HepG2 (cell line): ENCODE results near the gene CHTF8. TPM values are rescaled to one million over a fixed set of nuclear protein-coding genes. Genes with fewer than 3 reads are reported as not detected.

ENCODE experiments used
- ATAC-seq: fragments of 200-7000 bp; cut with Tn5 transposase; 3 replicates; pipeline ENCODE4 v1.9.1; 2020; ENCODE audit warnings: mild to moderate bottlenecking, moderate library complexity
- BruUV-seq: library from RNA; stranded (reverse); fragments of 400-500 nt; replicated peaks from 2 replicates; lab custom pipeline; 2021; lab: Mats Ljungman, UMichigan
- CTCF ChIA-PET: fragments of 300-600 bp; formaldehyde crosslinking; extraction: SDS; loops from one replicate; lab custom pipeline; 2021; ENCODE audit warnings: low total read pairs, inconsistent platforms, low intra/inter-chr PET ratio; lab: Yijun Ruan, JAX
- POLR2A ChIA-PET: fragments of 350-600 bp; sonication (Branson Sonifier 250); formaldehyde crosslinking; loops from one replicate; lab custom pipeline; 2020; ENCODE audit warnings: antibody characterized with exemption, inconsistent platforms; lab: Yijun Ruan, JAX
- DNase-seq: peaks from one replicate; pipeline ENCODE4 v3.0.0-alpha.2; 2015; ENCODE audit warnings: low spot score
- FAIRE-seq: peaks from 3 replicates; lab custom pipeline; 2011; peaks lifted over from hg19 to GRCh38; lab: Jason Lieb, UNC
- H2AFZ ChIP-seq: one replicate; pipeline ENCODE4 v1.6.1; 2011; ENCODE audit warnings: low read length, inconsistent platforms
- H3K27ac ChIP-seq: fragments of 300-600 bp; 3 replicates; pipeline ENCODE4 v1.8.0; 2011; ENCODE audit warnings: mixed run types, mild to moderate bottlenecking, mixed read lengths, low read length, inconsistent platforms; ENCODE audit not compliant: insufficient read depth; ENCODE audit errors: extremely low read length
- H3K27me3 ChIP-seq, 2 experiments: fragments of 200-600 bp in 1 of 2; 2 replicates in 1 of 2; 3 replicates in 1 of 2; pipeline versions ENCODE4 v1.6.0 to v1.8.0; 2011; ENCODE audit warnings: low read length in 2 of 2, mild to moderate bottlenecking in 2 of 2, moderate library complexity in 2 of 2, inconsistent platforms in 1 of 2; ENCODE audit not compliant: insufficient read depth in 2 of 2, control insufficient read depth in 1 of 2
- H3K36me3 ChIP-seq, 2 experiments: fragments of 200-600 bp in 1 of 2; replicated peaks in 1 of 2; 2 replicates in 1 of 2; 3 replicates in 1 of 2; pipeline versions ENCODE4 v1.5.1 to v1.8.0; 2011; ENCODE audit warnings: low read length in 2 of 2, inconsistent platforms in 1 of 2; ENCODE audit not compliant: insufficient read depth in 2 of 2, control insufficient read depth in 1 of 2
- H3K4me1 ChIP-seq: 2 replicates; pipeline ENCODE4 v1.5.1; 2012; ENCODE audit warnings: low read length, inconsistent platforms; ENCODE audit not compliant: insufficient read depth
- H3K4me2 ChIP-seq: 2 replicates; pipeline ENCODE4 v1.6.0; 2011; ENCODE audit warnings: low read depth, low read length, inconsistent platforms
- H3K4me3 ChIP-seq, 3 experiments: fragments of 200-600 bp in 1 of 3; sonication (generic), shearing (Covaris generic) in 1 of 3; replicated peaks in 1 of 3; 2 replicates each; pipeline ENCODE4 v1.5.1; 2011 to 2016; ENCODE audit warnings: low read length in 3 of 3, inconsistent platforms in 2 of 3, low read depth in 2 of 3, mild to moderate bottlenecking in 2 of 3, control low read depth in 1 of 3, mixed read lengths in 1 of 3; ENCODE audit not compliant: insufficient read depth in 1 of 3
- H3K79me2 ChIP-seq: one replicate; pipeline ENCODE4 v1.6.1; 2011; ENCODE audit warnings: low read length, inconsistent platforms; ENCODE audit not compliant: insufficient read depth
- H3K9ac ChIP-seq: 2 replicates; pipeline ENCODE4 v1.6.0; 2011; ENCODE audit warnings: mild to moderate bottlenecking, low read depth, low read length, inconsistent platforms; ENCODE audit not compliant: insufficient read depth
- H3K9me3 ChIP-seq: 2 replicates; pipeline ENCODE4 v1.5.1; 2012; ENCODE audit warnings: mild to moderate bottlenecking, low read length
- H4K20me1 ChIP-seq: 2 replicates; pipeline ENCODE4 v1.6.0; 2011; ENCODE audit warnings: inconsistent platforms, mild to moderate bottlenecking, low read length, moderate library complexity; ENCODE audit not compliant: insufficient read depth
- CHD2 ChIP-seq: IDR thresholded peaks from 2 replicates; pipeline ENCODE4 v1.6.1; 2011; ENCODE audit warnings: low read depth, low read length, improper control_type of control experiment
- GATAD2A ChIP-seq: IDR thresholded peaks from 2 replicates; pipeline ENCODE4 v1.6.1; 2016
- HNRNPH1 ChIP-seq: fragments of 200-400 bp; formaldehyde crosslinking; optimal IDR thresholded peaks from 2 replicates; pipeline ENCODE3; 2017; ENCODE audit warnings: mild to moderate bottlenecking, low read depth, low read length
- ISL2 ChIP-seq: sonication (generic); formaldehyde crosslinking; IDR thresholded peaks from 2 replicates; pipeline ENCODE4 v1.5.0; 2020; ENCODE audit warnings: missing genetic modification reagents
- MXI1 ChIP-seq: IDR thresholded peaks from 3 replicates; pipeline ENCODE4 v1.6.1; 2012; ENCODE audit warnings: low read depth, low read length, inconsistent platforms, borderline replicate concordance
- NPAS2 ChIP-seq: sonication (generic); formaldehyde crosslinking; IDR thresholded peaks from 2 replicates; pipeline ENCODE4 v1.8.0; 2022; ENCODE audit warnings: mild to moderate bottlenecking, missing genetic modification reagents, borderline replicate concordance
- SRY ChIP-seq: sonication (generic); formaldehyde crosslinking; IDR thresholded peaks from 2 replicates; pipeline ENCODE4 v1.8.0; 2022; ENCODE audit warnings: mild to moderate bottlenecking, missing genetic modification reagents
- TGIF2 ChIP-seq: IDR thresholded peaks from 2 replicates; pipeline ENCODE4 v1.6.1; 2016; ENCODE audit warnings: control low read depth, missing compliant biosample characterization
- ZBTB10 ChIP-seq: sonication (generic); formaldehyde crosslinking; IDR thresholded peaks from 2 replicates; pipeline ENCODE4 v1.4.0; 2020; ENCODE audit warnings: missing genetic modification reagents, borderline replicate concordance
- ZNF382 ChIP-seq: sonication (generic); formaldehyde crosslinking; IDR thresholded peaks from 2 replicates; pipeline ENCODE4 v1.5.0; 2020; ENCODE audit warnings: missing genetic modification reagents, mild to moderate bottlenecking, borderline replicate concordance
- ZNF567 ChIP-seq: sonication (generic); formaldehyde crosslinking; IDR thresholded peaks from 2 replicates; pipeline ENCODE4 v1.8.1; 2023; ENCODE audit warnings: mild to moderate bottlenecking, missing genetic modification reagents, borderline replicate concordance
- ZNF713 ChIP-seq: sonication (generic); formaldehyde crosslinking; IDR thresholded peaks from 2 replicates; pipeline ENCODE4 v1.4.0; 2020; ENCODE audit warnings: mild to moderate bottlenecking, missing genetic modification reagents
- ZNF740 ChIP-seq: sonication (generic); formaldehyde crosslinking; IDR thresholded peaks from 2 replicates; pipeline ENCODE4 v1.4.0; 2020; ENCODE audit warnings: missing genetic modification reagents
- ZNF816 ChIP-seq: sonication (generic); formaldehyde crosslinking; IDR thresholded peaks from 2 replicates; pipeline ENCODE4 v1.8.0; 2022; ENCODE audit warnings: missing genetic modification reagents, mild to moderate bottlenecking, borderline replicate concordance
- ZNF850 ChIP-seq: sonication (generic); formaldehyde crosslinking; conservative IDR thresholded peaks from 2 replicates; pipeline ENCODE4 v1.9.0; 2021; ENCODE audit warnings: mild to moderate bottlenecking, missing genetic modification reagents
- ZSCAN9 ChIP-seq: IDR thresholded peaks from 2 replicates; pipeline ENCODE4 v1.6.1; 2016; ENCODE audit warnings: borderline replicate concordance
- WGBS: methylation state at CpG from one replicate; pipeline ENCODE4 v1.1.6; 2017; ENCODE audit warnings: low lambda C conversion rate; 5-methylcytosine and 5-hydroxymethylcytosine counted together
- in situ Hi-C: cut with HindIII; loops from 2 replicates; pipeline ENCODE4 v1.10.0; 2017; ENCODE audit warnings: low pct_unique_long_range_greater_than_20kb; ENCODE audit not compliant: extremely low pct_ligation_motif_present
- intact Hi-C: fragments of 100-400 bp; cut with micrococcal nuclease; formaldehyde crosslinking; loops from one replicate; pipeline ENCODE4 v1.10.0; 2022; ENCODE audit not compliant: unreplicated experiment
- polyA plus RNA-seq, 8 experiments: library from polyadenylated mRNA; depleted of rRNA in 3 of 8; stranded (reverse) in 7 of 8; unstranded in 1 of 8; fragments of >200 nt; fragmentation: Illumina TruSeq in 4 of 8; extraction: Trizol in 4 of 8; gene quantifications; 2 replicates each; pipeline versions ENCODE4 v1.2.1 to v1.2.3, GENCODE V29; 2011 to 2016; ENCODE audit warnings: low read depth in 4 of 8, missing spikeins in 1 of 8, mixed read lengths in 1 of 8; ENCODE audit not compliant: insufficient read depth in 1 of 8
- total RNA-seq, 5 experiments: library from RNA; depleted of rRNA; stranded (reverse); fragments of >200 nt; fragmentation: Illumina TruSeq; extraction: Trizol; gene quantifications; 2 replicates each; pipeline ENCODE4 v1.2.3, GENCODE V29; 2016; ENCODE audit warnings: low read depth in 1 of 5

Gene CHTF8
- total and polyA plus RNA-seq, 2 of the 13 experiments (the other 11 are each of a cell fraction or from before 2014, with no cell fraction given), result 37.2 to 67.5 TPM

- ATAC-seq (no peak), FAIRE-seq (no peak), DNase-seq (no peak)
- Histone ChIP-seq H3K9me3 (no peaks in the 10 kb centered on the region), H3K27ac (no peak overlapping the region), H3K36me3 (peaks cover 0 to 5% of the 10 kb centered on the region in 2 experiments; a peak in 2 of 5 replicates), H3K4me1 (peaks cover 1% of the 10 kb centered on the region; the same call in 1 of the 2 replicates), H3K9ac (no peak overlapping the region), H3K4me2 (no peak overlapping the region), H3K4me3 (no peak overlapping the region), H3K79me2 (no peaks in the 10 kb centered on the region), H2AFZ (no peak overlapping the region), H3K27me3 (no peaks in the 10 kb centered on the region), H4K20me1 (no peaks in the 10 kb centered on the region)
- in situ Hi-C loops (loop anchor here (25.0 kb wide), 1 partner anchor 400 kb away; no protein-coding TSS in a partner anchor), intact Hi-C loops (no loop called here)
- TF ChIP-seq TGIF2, result no peak
- no peak for TF ChIP-seq ZNF850
- no peak for TF ChIP-seq ZNF816 (CRISPR knock-in tag)
- no peak for TF ChIP-seq ZNF567 (CRISPR knock-in tag)
- no peak for TF ChIP-seq GATAD2A (CRISPR knock-in tag)
- TF ChIP-seq MXI1, result no peak
- TF ChIP-seq NPAS2, result no peak
- TF ChIP-seq ZBTB10 (CRISPR knock-in tag), result no peak
- TF ChIP-seq ZSCAN9, result no peak
- no peak for TF ChIP-seq CHD2
- TF ChIP-seq SRY, result no peak
- no peak for TF ChIP-seq ZNF713 (CRISPR knock-in tag)
- no peak for TF ChIP-seq ISL2 (CRISPR knock-in tag)
- TF ChIP-seq ZNF382 (CRISPR knock-in tag), result no peak
- TF ChIP-seq ZNF740, result no peak
- no peak for TF ChIP-seq HNRNPH1
- WGBS, result 99% methylated on average over 5 of the region's 5 CpGs
- ChIA-PET CTCF (interaction anchor here (0.6 to 1.2 kb wide), 4 partner anchors 12 to 457 kb away, joined by 3 to 4 read pairs (median 4); no protein-coding TSS in a partner anchor), POLR2A (interaction anchor here (0.8 to 1.0 kb wide), 2 partner anchors 17 to 21 kb away, joined by 3 read pairs; partner anchors contain the start of gene UTP4)
- no TSS peak for BruUV-seq
Observed at GRCh38 chr16:69111876-69112230, 20.5 kb downstream of the CHTF8 start.
